Smooth muscle cell (in vitro differentiated cells): ENCODE results near the gene SFXN5. TPM values are rescaled to one million over a fixed set of nuclear protein-coding genes. Genes with fewer than 3 reads are reported as not detected.
A peak's percentile ranks its signal among the peaks of the same experiment; 100 is the strongest.
"Not testable (repeated sequence)": the region's sequence is repeated elsewhere in the genome, so short reads cannot be mapped to it uniquely, and the experiment has no call there.

Source experiments
- DNase-seq: peaks from one replicate; lab custom pipeline; 2025; ENCODE audit not compliant: unreplicated experiment; lab: John Stamatoyannopoulos, UW
- H2AFZ ChIP-seq: fragments of 200-600 bp; sonication (generic); 2 replicates; pipeline ENCODE4 v1.6.0; 2016; ENCODE audit warnings: antibody characterized with exemption, low read depth, mild to moderate bottlenecking
- H3F3A ChIP-seq: fragments of 200-600 bp; sonication (generic); 2 replicates; pipeline ENCODE4 v1.6.0; 2017; ENCODE audit warnings: antibody characterized with exemption, low read depth
- H3K27ac ChIP-seq: fragments of 200-600 bp; sonication (generic); 2 replicates; pipeline ENCODE4 v1.5.1; 2016; ENCODE audit warnings: low read depth, mild to moderate bottlenecking
- H3K27me3 ChIP-seq: fragments of 200-600 bp; sonication (generic); 2 replicates; pipeline ENCODE4 v1.6.1; 2016; ENCODE audit warnings: low read depth, mild to moderate bottlenecking
- H3K36me3 ChIP-seq: fragments of 200-600 bp; sonication (generic); 2 replicates; pipeline ENCODE4 v1.5.1; 2016; ENCODE audit warnings: low read depth
- H3K4me1 ChIP-seq: fragments of 200-600 bp; sonication (generic); 2 replicates; pipeline ENCODE4 v1.5.1; 2016; ENCODE audit warnings: low read depth
- H3K4me2 ChIP-seq: fragments of 200-600 bp; sonication (generic); 2 replicates; pipeline ENCODE4 v1.6.0; 2016; ENCODE audit warnings: mild to moderate bottlenecking
- H3K4me3 ChIP-seq: fragments of 200-600 bp; sonication (generic); 2 replicates; pipeline ENCODE4 v1.5.1; 2016; ENCODE audit warnings: mild to moderate bottlenecking
- H3K79me2 ChIP-seq: fragments of 200-600 bp; sonication (generic); 2 replicates; pipeline ENCODE4 v1.6.0; 2016; ENCODE audit warnings: low read depth, mild to moderate bottlenecking
- H3K9ac ChIP-seq: fragments of 200-600 bp; sonication (generic); 2 replicates; pipeline ENCODE4 v1.6.0; 2016; ENCODE audit warnings: low read depth
- H3K9me3 ChIP-seq: fragments of 200-600 bp; sonication (generic); replicated peaks from 2 replicates; pipeline ENCODE4 v1.5.1; 2016; ENCODE audit warnings: low read depth
- H4K20me1 ChIP-seq: fragments of 200-600 bp; sonication (generic); 2 replicates; pipeline ENCODE4 v1.6.0; 2016; ENCODE audit warnings: low read depth
- CTCF ChIP-seq: fragments of 200-600 bp; sonication (generic); IDR thresholded peaks from 2 replicates; pipeline ENCODE4 v1.5.1; 2017; ENCODE audit warnings: borderline replicate concordance, mild to moderate bottlenecking, antibody characterized with exemption; ENCODE audit not compliant: insufficient read depth, poor library complexity, severe bottlenecking
- WGBS: methylation state at CpG from one replicate; pipeline ENCODE4 v1.1.7; 2016; ENCODE audit warnings: low lambda C conversion rate; 5-methylcytosine and 5-hydroxymethylcytosine counted together
- polyA plus RNA-seq: library from polyadenylated mRNA; unstranded; fragments of >200 nt; fragmentation: Nextera tagmentation; extraction: Ambion mirVana; gene quantifications from 2 replicates; pipeline ENCODE4 v1.2.1, GENCODE V29; 2016
- total RNA-seq: library from RNA; depleted of rRNA; stranded (reverse); fragments of >200 nt; gene quantifications from 2 replicates; pipeline ENCODE4 v1.2.3, GENCODE V29; 2014

The SFXN5 gene
- total and polyA plus RNA-seq, 2 experiments from 2014 or later = 6.9 to 8.3 TPM

DNA sequence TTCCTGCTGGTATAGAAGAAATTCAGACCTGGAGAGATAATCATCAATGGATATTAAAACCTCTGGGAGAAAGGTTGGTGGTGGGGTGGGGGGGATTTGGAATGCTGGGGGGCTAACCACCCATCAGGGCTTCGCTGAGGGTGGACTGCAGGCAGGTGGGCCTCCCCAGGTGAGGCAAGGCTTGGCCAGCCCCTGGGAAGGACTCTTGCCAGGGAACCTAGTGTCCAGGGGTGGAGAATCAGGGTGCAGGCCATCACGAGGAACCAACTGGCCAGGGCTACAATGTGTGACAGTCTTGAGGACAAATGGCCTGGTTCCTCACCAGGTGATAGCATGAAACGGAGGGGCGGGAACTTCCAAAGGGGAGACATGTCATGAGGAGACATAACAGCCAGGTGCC, 29.4 kb upstream of the SFXN5 start:
- H3K9ac ChIP-seq = no peak overlapping the region

GRCh38 chr2:73099486-73099885, 28.0 kb upstream of the SFXN5 start:
- peaks cover 96% of the 10 kb centered on the region for H3K79me2 ChIP-seq
- H4K20me1 ChIP-seq = peaks cover 100% of the 10 kb centered on the region
- TF ChIP-seq CTCF = no peak
- H3K36me3 ChIP-seq = no peaks in the 10 kb centered on the region
- no peak overlapping the region for H2AFZ ChIP-seq
- no peak overlapping the region for H3K9ac ChIP-seq
- H3K4me2 ChIP-seq = no peak overlapping the region
- no peaks in the 10 kb centered on the region for H3K9me3 ChIP-seq
- no peaks in the 10 kb centered on the region for H3K4me1 ChIP-seq
- H3F3A ChIP-seq = no peaks in the 10 kb centered on the region
- no peak overlapping the region for H3K4me3 ChIP-seq
- no peak for DNase-seq
- H3K27ac ChIP-seq = no peak overlapping the region
- H3K27me3 ChIP-seq = no peaks in the 10 kb centered on the region
- WGBS = 100% methylated on average over 3 of the region's 3 CpGs

More for the DNA sequence above, 29.4 kb upstream of the SFXN5 start:
- H2AFZ ChIP-seq = no peak overlapping the region
- no peaks in the 10 kb centered on the region for H3K4me1 ChIP-seq
- no peak overlapping the region for H3K27ac ChIP-seq
- H3K79me2 ChIP-seq = peaks cover 95% of the 10 kb centered on the region
- H3K9me3 ChIP-seq = no peaks in the 10 kb centered on the region
- H4K20me1 ChIP-seq = peaks cover 100% of the 10 kb centered on the region
- WGBS = 93% methylated on average over 4 of the region's 4 CpGs
- H3F3A ChIP-seq = no peaks in the 10 kb centered on the region
- no peaks in the 10 kb centered on the region for H3K27me3 ChIP-seq
- no peak overlapping the region for H3K4me3 ChIP-seq
- no peak for DNase-seq
- no peaks in the 10 kb centered on the region for H3K36me3 ChIP-seq
- no peak for TF ChIP-seq CTCF
- no peak overlapping the region for H3K4me2 ChIP-seq

DNA sequence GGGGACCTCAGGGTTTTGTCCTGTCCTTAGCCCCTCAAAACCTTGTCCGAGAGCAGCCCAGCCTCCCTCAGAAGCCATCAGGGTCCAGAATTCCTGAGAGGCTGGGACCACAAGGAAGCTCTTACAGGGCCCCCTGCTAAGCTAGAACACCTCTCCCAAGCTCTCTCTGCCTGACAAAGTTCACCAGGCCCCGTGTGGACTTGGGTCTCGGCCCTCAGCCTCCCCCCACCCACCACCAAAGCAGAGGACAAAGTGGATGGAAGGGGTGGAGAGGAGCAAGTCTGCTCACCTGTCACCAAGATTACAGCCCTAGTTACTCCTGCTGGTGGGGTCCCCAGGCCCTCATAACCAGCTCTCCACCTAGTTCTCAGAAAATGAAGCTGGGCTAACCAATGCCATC, 24.4 kb upstream of the SFXN5 start:
- 88% methylated on average over 3 of the region's 3 CpGs for WGBS
- Histone ChIP-seq H3K9me3 (no peaks in the 10 kb centered on the region), H3K27me3 (no peaks in the 10 kb centered on the region), H3K36me3 (no peaks in the 10 kb centered on the region), H2AFZ (no peak overlapping the region), H3F3A (peaks cover 14% of the 10 kb centered on the region), H3K79me2 (peaks cover 91% of the 10 kb centered on the region), H3K27ac (no peak overlapping the region), H3K9ac (no peak overlapping the region), H3K4me2 (no peak overlapping the region), H3K4me1 (peaks cover 15% of the 10 kb centered on the region), H3K4me3 (no peak overlapping the region), H4K20me1 (peaks cover 98% of the 10 kb centered on the region)
- DNase-seq = no peak
- TF ChIP-seq CTCF = no peak

DNA sequence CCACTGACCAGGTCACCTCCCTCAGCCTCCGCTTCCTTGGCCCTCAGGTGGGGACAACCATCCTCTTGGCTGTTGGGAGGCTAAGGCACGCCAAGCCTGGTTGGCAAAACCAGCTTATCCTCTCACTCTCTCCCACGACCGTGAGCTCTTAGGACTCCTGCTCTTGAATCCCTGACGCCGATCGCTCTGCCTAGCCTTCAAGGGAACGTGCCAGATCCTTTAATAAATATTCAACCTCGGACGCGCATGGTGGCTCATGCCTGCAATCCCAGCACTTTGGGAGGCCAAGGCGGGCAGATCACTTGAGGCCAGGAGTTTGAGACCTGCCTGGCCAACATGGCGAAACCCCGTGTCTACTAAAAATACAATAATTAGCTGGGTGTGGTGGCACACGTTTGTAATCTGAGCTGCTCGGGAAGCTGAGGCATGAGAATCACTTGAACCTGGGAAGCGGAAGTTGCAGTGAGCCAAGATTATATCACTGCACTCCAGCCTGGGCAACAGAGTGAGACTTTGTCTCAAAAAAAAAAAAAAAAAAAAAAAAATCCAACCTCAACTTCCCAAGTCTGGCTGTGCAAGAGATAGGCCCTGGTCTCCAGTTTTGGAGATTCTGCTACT, 22.2 kb upstream of the SFXN5 start:
- H3K4me2 ChIP-seq, DNase-seq, H3K9me3 ChIP-seq, H3K36me3 ChIP-seq, H3K9ac ChIP-seq, H3K4me3 ChIP-seq, H3K27me3 ChIP-seq, H2AFZ ChIP-seq: not testable (repeated sequence)
- Histone ChIP-seq H3K4me1 (peaks cover 29% of the 10 kb centered on the region), H3F3A (peaks cover 25% of the 10 kb centered on the region), H4K20me1 (peaks cover 88% of the 10 kb centered on the region), H3K79me2 (peaks cover 76% of the 10 kb centered on the region), H3K27ac (peak overlapping the region; percentile 90)
- WGBS = 91% methylated on average over 17 of the region's 17 CpGs
